ENCODE measurements around the gene SMARCA4.

DNA sequence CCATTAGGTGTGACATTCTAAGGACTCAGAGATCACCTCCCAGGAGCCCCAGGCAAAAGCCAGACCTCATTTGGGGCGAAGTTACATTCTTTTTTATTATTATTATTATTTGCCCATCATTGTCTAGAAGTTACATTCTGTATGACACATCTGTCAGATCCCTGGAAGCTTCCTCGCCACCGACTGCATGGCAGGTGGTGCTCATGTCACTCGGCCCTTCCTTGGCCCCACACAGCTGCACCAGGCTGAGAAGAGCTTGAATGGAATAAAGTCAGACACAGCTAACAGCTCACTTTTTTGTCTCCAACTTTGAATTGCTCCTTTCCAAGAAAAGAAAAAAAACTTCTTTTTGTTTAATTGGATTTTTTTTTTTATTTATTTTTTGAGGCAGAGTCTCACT, 87.0 kb downstream of the SMARCA4 start:
- TF ChIP-seq SUZ12 (IDR thresholded peaks at IDR 0.05; ENCODE audit: extremely low read depth, insufficient read depth, insufficient read length) (no peak), ZNF274 (IDR thresholded peaks at IDR 0.05; ENCODE audit: low read depth, low read length) (no peak)

Measured in NT2/D1 (cell line).